ENCODE data around the gene RFTN2.
"Not testable (repeated sequence)": the region's sequence is repeated elsewhere in the genome, so short reads cannot be mapped to it uniquely, and the experiment has no call there.

The RFTN2 gene

GRCh38 chr2:197599285-197599965 is 76.0 kb downstream of the RFTN2 start:
- DNase-seq, result peak; percentile 19

- no peak for DNase-seq
Observed at GRCh38 chr2:197598450-197598849, 76.9 kb downstream of the RFTN2 start.

GRCh38 chr2:197597166-197597565 is 78.2 kb downstream of the RFTN2 start:
- DNase-seq, result no peak

GRCh38 chr2:197596766-197597165 is 78.6 kb downstream of the RFTN2 start:
- DNase-seq, result no peak

- no peak for DNase-seq
Observed at GRCh38 chr2:197591339-197592072, 83.9 kb downstream of the RFTN2 start.

GRCh38 chr2:197587255-197587654 is 88.1 kb downstream of the RFTN2 start:
- DNase-seq, result not testable (repeated sequence)

- DNase-seq, result not testable (repeated sequence)
Observed at GRCh38 chr2:197580166-197580565, 95.2 kb downstream of the RFTN2 start.

- not testable (repeated sequence) for DNase-seq
Observed at GRCh38 chr2:197578294-197578693, 97.1 kb downstream of the RFTN2 start.

- no peak for DNase-seq
Observed at GRCh38 chr2:197577446-197577845, 97.9 kb downstream of the RFTN2 start.

GRCh38 chr2:197576631-197577030 is 98.8 kb downstream of the RFTN2 start:
- no peak for DNase-seq

- no peak for DNase-seq
Observed at GRCh38 chr2:197575987-197576386, 99.4 kb downstream of the RFTN2 start.

- DNase-seq, result no peak
Observed at GRCh38 chr2:197573608-197574007, 101.8 kb downstream of the RFTN2 start.

- DNase-seq, result no peak
Observed at GRCh38 chr2:197571627-197572271, 103.6 kb downstream of the RFTN2 start.

- DNase-seq, result no peak
Observed at GRCh38 chr2:197560146-197560665, 115.2 kb downstream of the RFTN2 start.

GRCh38 chr2:197559681-197560080 is 115.7 kb downstream of the RFTN2 start:
- no peak for DNase-seq

GRCh38 chr2:197558393-197558792 is 117.0 kb downstream of the RFTN2 start:
- no peak for DNase-seq

GRCh38 chr2:197556456-197556855 is 118.9 kb downstream of the RFTN2 start:
- DNase-seq, result no peak

- DNase-seq, result no peak
Observed at GRCh38 chr2:197555467-197555866, 119.9 kb downstream of the RFTN2 start.

- DNase-seq, result not testable (repeated sequence)
Observed at GRCh38 chr2:197551260-197551659, 124.1 kb downstream of the RFTN2 start.

- no peak for DNase-seq
Observed at GRCh38 chr2:197548582-197548981, 126.8 kb downstream of the RFTN2 start.

- DNase-seq, result no peak
Observed at GRCh38 chr2:197547163-197547900, 128.1 kb downstream of the RFTN2 start.

- DNase-seq, result no peak
Observed at GRCh38 chr2:197543206-197543605, 132.2 kb downstream of the RFTN2 start.

- DNase-seq, result no peak
Observed at GRCh38 chr2:197539734-197540133, 135.7 kb downstream of the RFTN2 start.

Measured in CD4-positive, alpha-beta T cell treated with Interleukin-15 for 1 hour (primary cell).